DND-41 (cell line): ENCODE data around the gene GPC6.

ENCODE experiments used
- ATAC-seq: fragments of 200-7000 bp; cut with Tn5 transposase; 3 replicates; pipeline ENCODE4 v1.9.1; 2021; ENCODE audit warnings: low read depth; ENCODE audit not compliant: insufficient read depth
- DNase-seq: peaks from one replicate; pipeline ENCODE4 v3.0.0-alpha.2; 2020
- H2AFZ ChIP-seq: 2 replicates; pipeline ENCODE4 v1.6.0; 2012; ENCODE audit warnings: low read depth, low read length
- H3K27ac ChIP-seq: 2 replicates; pipeline ENCODE4 v1.5.1; 2012; ENCODE audit warnings: low read length, inconsistent platforms
- H3K27me3 ChIP-seq: fragments of 200-600 bp; sonication (generic); 2 replicates; pipeline ENCODE4 v1.6.0; 2012; ENCODE audit warnings: low read length, mild to moderate bottlenecking, inconsistent platforms; ENCODE audit not compliant: insufficient read depth, poor library complexity
- H3K36me3 ChIP-seq: 2 replicates; pipeline ENCODE4 v1.5.1; 2012; ENCODE audit warnings: low read length, inconsistent platforms; ENCODE audit not compliant: insufficient read depth
- H3K4me1 ChIP-seq: 2 replicates; pipeline ENCODE4 v1.5.1; 2012; ENCODE audit warnings: mild to moderate bottlenecking, low read length; ENCODE audit not compliant: insufficient read depth
- H3K4me2 ChIP-seq: 2 replicates; pipeline ENCODE4 v1.6.0; 2012; ENCODE audit warnings: mild to moderate bottlenecking, moderate library complexity, low read length, inconsistent platforms; ENCODE audit not compliant: insufficient read depth
- H3K4me3 ChIP-seq, 2 experiments: fragments of 200-600 bp in 1 of 2; shearing (Covaris generic) in 1 of 2; 2 replicates each; pipeline ENCODE4 v1.5.1; 2012 to 2016; ENCODE audit warnings: inconsistent platforms in 2 of 2, low read length in 2 of 2, mild to moderate bottlenecking in 2 of 2, low read depth in 1 of 2, moderate library complexity in 1 of 2
- H3K79me2 ChIP-seq: 2 replicates; pipeline ENCODE4 v1.6.0; 2012; ENCODE audit warnings: low read length, inconsistent platforms; ENCODE audit not compliant: insufficient read depth
- H3K9ac ChIP-seq: 2 replicates; pipeline ENCODE4 v1.6.0; 2012; ENCODE audit warnings: low read depth, mild to moderate bottlenecking, inconsistent platforms, low read length, moderate library complexity
- H3K9me3 ChIP-seq: 2 replicates; pipeline ENCODE4 v1.5.1; 2012; ENCODE audit warnings: low read length, moderate library complexity, mild to moderate bottlenecking, inconsistent platforms; ENCODE audit not compliant: insufficient read depth, severe bottlenecking
- H4K20me1 ChIP-seq: 2 replicates; pipeline ENCODE4 v1.6.0; 2012; ENCODE audit warnings: low read length; ENCODE audit not compliant: insufficient read depth
- CTCF ChIP-seq: IDR thresholded peaks from 2 replicates; pipeline ENCODE4 v1.5.1; 2012; ENCODE audit warnings: borderline replicate concordance, low read length, moderate library complexity, mild to moderate bottlenecking; ENCODE audit not compliant: poor library complexity, severe bottlenecking; ENCODE audit errors: extremely low read depth
- EZH2 ChIP-seq: IDR thresholded peaks from 3 replicates; pipeline ENCODE4 v1.6.1; 2012; ENCODE audit warnings: borderline replicate concordance, low read depth, mild to moderate bottlenecking, moderate library complexity, low read length, inconsistent platforms; ENCODE audit not compliant: severe bottlenecking

Gene GPC6

GRCh38 chr13:93364166-93364565 lies 137.6 kb downstream of the GPC6 start:
- H3K9ac ChIP-seq, result no peak overlapping the region
- no peaks in the 10 kb centered on the region for H3K27me3 ChIP-seq
- H3K36me3 ChIP-seq, result no peaks in the 10 kb centered on the region
- DNase-seq, result no peak
- H3K4me2 ChIP-seq, result no peak overlapping the region
- TF ChIP-seq CTCF (no peak), EZH2 (no peak)
- no peak overlapping the region for H2AFZ ChIP-seq
- no peaks in the 10 kb centered on the region for H3K4me1 ChIP-seq
- H3K4me3 ChIP-seq, result no peak overlapping the region
- no peak for ATAC-seq
- H3K79me2 ChIP-seq, result no peaks in the 10 kb centered on the region
- no peaks in the 10 kb centered on the region for H3K9me3 ChIP-seq
- no peak overlapping the region for H3K27ac ChIP-seq
- no peaks in the 10 kb centered on the region for H4K20me1 ChIP-seq

- no peaks in the 10 kb centered on the region for H3K36me3 ChIP-seq
- no peak overlapping the region for H3K4me3 ChIP-seq
- DNase-seq (no peak), ATAC-seq (no peak)
- TF ChIP-seq EZH2 (no peak), CTCF (no peak)
- H3K4me1 ChIP-seq, result no peaks in the 10 kb centered on the region
- H3K4me2 ChIP-seq, result no peak overlapping the region
- no peak overlapping the region for H3K27ac ChIP-seq
- H3K9ac ChIP-seq, result no peak overlapping the region
- no peaks in the 10 kb centered on the region for H4K20me1 ChIP-seq
- no peaks in the 10 kb centered on the region for H3K27me3 ChIP-seq
- H3K9me3 ChIP-seq, result no peaks in the 10 kb centered on the region
- no peaks in the 10 kb centered on the region for H3K79me2 ChIP-seq
- H2AFZ ChIP-seq, result no peak overlapping the region
These were observed 141.7 kb downstream of the GPC6 start for GRCh38 chr13:93368296-93368695.

DNA sequence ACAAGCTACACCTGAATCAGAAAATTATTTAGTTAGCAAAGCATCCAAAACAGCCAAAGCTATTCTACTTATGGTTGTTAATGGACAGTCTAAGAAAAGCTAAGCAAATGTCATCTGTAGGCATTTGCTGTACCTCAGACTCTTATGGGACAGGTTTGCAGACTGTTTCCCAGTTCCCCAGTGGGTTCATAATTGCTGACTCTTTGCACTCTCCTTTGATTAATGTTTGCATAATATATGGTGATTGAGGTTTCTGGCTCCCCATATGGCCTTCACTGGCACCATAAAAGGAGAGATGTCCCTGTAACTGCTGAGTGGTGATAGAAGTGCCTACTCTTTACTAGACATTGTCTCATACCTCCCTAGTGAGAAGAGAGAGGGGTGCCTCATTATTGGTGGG lies 142.1 kb downstream of the GPC6 start:
- H3K4me1 ChIP-seq, result no peaks in the 10 kb centered on the region
- H2AFZ ChIP-seq, result no peak overlapping the region
- no peaks in the 10 kb centered on the region for H3K27me3 ChIP-seq
- no peak for ATAC-seq
- TF ChIP-seq EZH2, result no peak
- TF ChIP-seq CTCF, result no peak
- no peak overlapping the region for H3K27ac ChIP-seq
- H4K20me1 ChIP-seq, result no peaks in the 10 kb centered on the region
- no peaks in the 10 kb centered on the region for H3K36me3 ChIP-seq
- DNase-seq, result no peak
- H3K4me3 ChIP-seq, result no peak overlapping the region
- H3K9ac ChIP-seq, result no peak overlapping the region
- no peak overlapping the region for H3K4me2 ChIP-seq
- no peaks in the 10 kb centered on the region for H3K9me3 ChIP-seq
- H3K79me2 ChIP-seq, result no peaks in the 10 kb centered on the region

- Histone ChIP-seq H3K9ac (no peak overlapping the region), H3K79me2 (no peaks in the 10 kb centered on the region), H3K4me1 (no peaks in the 10 kb centered on the region), H3K9me3 (no peaks in the 10 kb centered on the region), H3K4me2 (no peak overlapping the region), H3K36me3 (no peaks in the 10 kb centered on the region), H2AFZ (no peak overlapping the region), H3K4me3 (no peak overlapping the region), H3K27me3 (no peaks in the 10 kb centered on the region), H4K20me1 (no peaks in the 10 kb centered on the region), H3K27ac (no peak overlapping the region)
- DNase-seq (no peak), ATAC-seq (no peak)
- no peak for TF ChIP-seq CTCF
- no peak for TF ChIP-seq EZH2
These were observed 146.2 kb downstream of the GPC6 start for GRCh38 chr13:93372856-93373255.
